ENCODE results near the gene HOMER2.

The HOMER2 gene

GRCh38 chr15:82839136-82839535 is 113.4 kb downstream of the HOMER2 start:
- no peak overlapping the region for H3K4me3 ChIP-seq (ENCODE audit: low read depth, low read length)
- no peak for TF ChIP-seq CTCF (IDR thresholded peaks at IDR 0.05; ENCODE audit: low read depth, low read length)
- no peak for DNase-seq (ENCODE audit: low read depth, low spot score)
- in situ Hi-C loops (cut with HindIII; ENCODE audit: low sequenced_read_pairs): no loop called here

GRCh38 chr15:82838096-82838735 is 114.3 kb downstream of the HOMER2 start:
- in situ Hi-C loops (cut with HindIII; ENCODE audit: low sequenced_read_pairs): no loop called here
- no peak overlapping the region for H3K4me3 ChIP-seq (ENCODE audit: low read depth, low read length)
- TF ChIP-seq CTCF (IDR thresholded peaks at IDR 0.05; ENCODE audit: low read depth, low read length): no peak
- no peak for DNase-seq (ENCODE audit: low read depth, low spot score)

- in situ Hi-C loops (cut with HindIII; ENCODE audit: low sequenced_read_pairs): no loop called here
- no peak overlapping the region for H3K4me3 ChIP-seq (ENCODE audit: low read depth, low read length)
- no peak for TF ChIP-seq CTCF (IDR thresholded peaks at IDR 0.05; ENCODE audit: low read depth, low read length)
- no peak for DNase-seq (ENCODE audit: low read depth, low spot score)
Measured at GRCh38 chr15:82835391-82835917, 117.1 kb downstream of the HOMER2 start.

DNA sequence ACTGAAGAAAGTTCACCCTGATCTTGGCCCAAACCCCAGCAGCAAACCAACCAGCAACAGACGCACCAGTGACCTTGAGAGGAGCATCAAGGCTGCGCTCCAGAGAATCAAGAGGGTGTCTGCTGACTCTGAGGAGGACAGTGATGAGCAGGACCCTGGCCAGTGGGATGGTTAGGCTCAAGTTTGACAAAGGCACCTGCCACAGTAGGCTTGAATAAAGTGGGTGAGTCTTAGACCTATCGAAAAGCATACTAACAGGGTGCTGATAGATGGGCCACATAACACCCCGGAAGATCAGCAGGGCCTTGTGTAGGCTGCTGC is 119.2 kb downstream of the HOMER2 start:
- in situ Hi-C loops (cut with HindIII; ENCODE audit: low sequenced_read_pairs): no loop called here
- DNase-seq (ENCODE audit: low read depth, low spot score): no peak
- no peak for TF ChIP-seq CTCF (IDR thresholded peaks at IDR 0.05; ENCODE audit: low read depth, low read length)
- no peak overlapping the region for H3K4me3 ChIP-seq (ENCODE audit: low read depth, low read length)

DNA sequence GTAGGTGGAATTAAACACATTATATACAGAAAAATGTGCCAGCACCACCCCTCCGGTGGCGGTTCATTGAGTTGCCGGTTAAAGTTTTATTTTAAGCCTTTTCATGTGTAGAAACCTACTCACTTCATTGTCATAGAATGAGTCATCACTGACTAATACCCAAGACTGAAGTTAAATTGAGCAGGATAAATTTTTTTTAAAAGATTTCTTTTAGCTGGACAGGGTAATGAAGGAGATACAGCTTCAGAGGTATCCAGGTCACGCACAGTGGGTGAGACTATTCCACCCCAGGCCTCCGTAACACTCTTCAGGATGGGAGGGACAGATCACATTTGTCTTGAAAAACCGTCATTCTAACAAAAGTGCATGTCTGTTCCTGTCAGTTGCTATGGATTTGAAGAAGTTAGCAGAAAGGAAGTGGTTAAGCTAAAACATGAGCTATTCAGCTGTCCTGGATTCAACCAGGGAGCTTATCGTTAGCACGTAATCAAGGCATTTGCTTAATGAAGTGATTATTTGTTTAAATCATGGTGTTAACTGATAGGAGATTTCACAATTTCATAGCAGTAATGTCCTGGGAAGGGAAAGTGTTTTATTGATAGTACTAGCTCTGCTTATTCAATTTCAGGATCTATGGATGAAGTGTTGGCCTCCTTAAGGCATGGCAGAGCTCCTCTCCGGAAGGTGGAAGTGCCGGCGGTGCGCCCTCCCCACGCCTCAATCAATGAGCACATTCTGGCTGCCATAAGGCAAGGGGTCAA is 119.7 kb downstream of the HOMER2 start:
- TF ChIP-seq CTCF (IDR thresholded peaks at IDR 0.05; ENCODE audit: low read depth, low read length): no peak
- peak; percentile 93 for DNase-seq (ENCODE audit: low read depth, low spot score)
- in situ Hi-C loops (cut with HindIII; ENCODE audit: low sequenced_read_pairs): no loop called here
- H3K4me3 ChIP-seq (ENCODE audit: low read depth, low read length): no peak overlapping the region

DNA sequence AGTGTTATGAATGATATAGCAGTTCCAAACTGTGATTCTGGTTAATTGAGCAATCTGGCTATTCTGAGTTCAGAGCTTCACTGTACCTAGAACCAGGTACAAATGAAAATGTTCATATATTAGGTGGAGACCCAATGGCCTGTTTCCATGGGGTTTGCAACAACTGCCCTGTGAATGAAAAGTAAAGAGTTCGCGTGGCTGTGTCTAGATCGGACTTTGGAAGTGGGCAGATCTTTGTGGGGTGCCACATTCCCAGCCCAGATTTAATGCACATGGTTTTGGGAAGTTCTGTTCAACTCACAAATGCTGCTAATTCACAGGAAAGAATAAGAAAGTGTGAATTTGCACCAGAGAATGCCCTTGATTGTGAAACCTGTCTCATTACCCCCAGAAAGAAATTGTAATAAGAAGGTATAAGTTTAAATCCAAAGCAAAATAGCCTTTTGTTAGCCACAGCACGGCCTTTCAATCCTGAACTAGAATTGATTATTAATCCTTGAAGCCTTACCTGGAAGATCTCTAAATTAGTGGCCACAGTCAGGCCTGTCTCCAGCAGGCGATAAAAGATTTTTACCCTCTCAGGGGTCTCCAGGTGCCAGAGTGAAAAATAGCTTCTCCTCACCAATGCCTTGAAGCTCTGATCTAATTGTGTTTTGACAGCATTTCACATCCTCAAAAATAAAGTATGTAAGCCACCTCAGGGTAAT is 120.5 kb downstream of the HOMER2 start:
- in situ Hi-C loops (cut with HindIII; ENCODE audit: low sequenced_read_pairs): no loop called here
- no peak overlapping the region for H3K4me3 ChIP-seq (ENCODE audit: low read depth, low read length)
- no peak for DNase-seq (ENCODE audit: low read depth, low spot score)
- no peak for TF ChIP-seq CTCF (IDR thresholded peaks at IDR 0.05; ENCODE audit: low read depth, low read length)

Measured in astrocyte of the spinal cord (primary cell).